CD14-positive monocyte (primary cell): ENCODE results near the gene KYAT1. TPM values are rescaled to one million over a fixed set of nuclear protein-coding genes. Genes with fewer than 3 reads are reported as not detected.

Experiments used
- DNase-seq, 3 donors: peaks; one replicate each; pipeline ENCODE4 v3.0.0-alpha.2; 2011 to 2022
- H2AFZ ChIP-seq: 2 replicates; pipeline ENCODE4 v1.6.0; 2012; ENCODE audit warnings: mild to moderate bottlenecking, low read depth, low read length, inconsistent platforms; ENCODE audit not compliant: insufficient read depth, poor library complexity, severe bottlenecking
- H3K27ac ChIP-seq, 2 donors: 1 replicate in 1 of 2; 2 replicates in 1 of 2; pipeline ENCODE4 v1.5.1; 2012 to 2013; ENCODE audit warnings: low read length in 2 of 2, control low read depth in 1 of 2, inconsistent platforms in 1 of 2, low read depth in 1 of 2, mild to moderate bottlenecking in 1 of 2
- H3K27me3 ChIP-seq, 2 donors: one replicate each; pipeline versions ENCODE4 v1.6.0 to v1.6.1; 2011 to 2013; ENCODE audit warnings: low read length in 2 of 2; ENCODE audit not compliant: control insufficient read depth in 2 of 2, insufficient read depth in 2 of 2
- H3K36me3 ChIP-seq, 2 donors: replicated peaks in 1 of 2; 1 replicate in 1 of 2; 2 replicates in 1 of 2; pipeline versions ENCODE4 v1.5.1 to v1.6.1; 2012 to 2013; ENCODE audit warnings: low read length in 2 of 2, control low read depth in 1 of 2, inconsistent platforms in 1 of 2, mild to moderate bottlenecking in 1 of 2; ENCODE audit not compliant: insufficient read depth in 2 of 2, control insufficient read depth in 1 of 2
- H3K4me1 ChIP-seq, 2 donors: 1 replicate in 1 of 2; 2 replicates in 1 of 2; pipeline versions ENCODE4 v1.5.1 to v1.6.1; 2012 to 2013; ENCODE audit warnings: low read length in 2 of 2, control low read depth in 1 of 2, inconsistent platforms in 1 of 2, mild to moderate bottlenecking in 1 of 2, moderate library complexity in 1 of 2; ENCODE audit not compliant: insufficient read depth in 2 of 2, control insufficient read depth in 1 of 2
- H3K4me2 ChIP-seq: replicated peaks from 2 replicates; pipeline ENCODE3; 2012; ENCODE audit warnings: low read length, moderate library complexity, mild to moderate bottlenecking; ENCODE audit not compliant: poor library complexity, severe bottlenecking; ENCODE audit errors: extremely low read depth
- H3K4me3 ChIP-seq, 3 experiments: fragments of 200-600 bp in 1 of 3; sonication (generic) in 1 of 3; replicated peaks in 1 of 3; 1 replicate in 2 of 3; 2 replicates in 1 of 3; pipeline ENCODE4 v1.5.1; 2011 to 2013; ENCODE audit warnings: low read length in 3 of 3, mild to moderate bottlenecking in 3 of 3, control low read depth in 2 of 3, low read depth in 2 of 3, inconsistent platforms in 1 of 3, moderate library complexity in 1 of 3
- H3K79me2 ChIP-seq: 2 replicates; pipeline ENCODE4 v1.6.0; 2012; ENCODE audit warnings: mild to moderate bottlenecking, control low read depth, inconsistent platforms, low read length, moderate library complexity; ENCODE audit not compliant: insufficient read depth
- H3K9ac ChIP-seq: 2 replicates; pipeline ENCODE4 v1.6.0; 2017; ENCODE audit warnings: low read length, mild to moderate bottlenecking; ENCODE audit not compliant: insufficient read depth, poor library complexity, severe bottlenecking
- H3K9me3 ChIP-seq, 2 donors: replicated peaks in 1 of 2; 1 replicate in 1 of 2; 2 replicates in 1 of 2; pipeline versions ENCODE4 v1.5.1 to v1.6.1; 2012 to 2013; ENCODE audit warnings: low read length in 2 of 2, control low read depth in 1 of 2; ENCODE audit not compliant: control insufficient read depth in 1 of 2, insufficient read depth in 1 of 2
- H4K20me1 ChIP-seq: 2 replicates; pipeline ENCODE4 v1.6.0; 2012; ENCODE audit warnings: mild to moderate bottlenecking, low read length, control low read depth, moderate library complexity; ENCODE audit not compliant: insufficient read depth
- H3K27ac Mint-ChIP-seq, 7 donors: one replicate each; pipeline ENCODE4 v1.8.0; 2020; ENCODE audit warnings: mild to moderate bottlenecking in 7 of 7, mixed read lengths in 7 of 7, moderate library complexity in 6 of 7, inconsistent platforms in 2 of 7
- H3K27me3 Mint-ChIP-seq, 3 donors: one replicate each; pipeline ENCODE4 v1.8.0; 2021 to 2022; ENCODE audit warnings: low read depth in 3 of 3, mild to moderate bottlenecking in 3 of 3, mixed read lengths in 3 of 3, moderate library complexity in 3 of 3, inconsistent platforms in 1 of 3
- H3K36me3 Mint-ChIP-seq, 2 donors: one replicate each; pipeline ENCODE4 v1.8.0; 2020; ENCODE audit warnings: mixed read lengths in 2 of 2, inconsistent platforms in 1 of 2, mild to moderate bottlenecking in 1 of 2
- H3K4me1 Mint-ChIP-seq: one replicate; pipeline ENCODE4 v1.8.0; 2020; ENCODE audit warnings: mild to moderate bottlenecking, mixed read lengths
- H3K4me3 Mint-ChIP-seq, 2 donors: one replicate each; pipeline ENCODE4 v1.8.0; 2020; ENCODE audit warnings: mild to moderate bottlenecking in 2 of 2, mixed read lengths in 2 of 2, moderate library complexity in 1 of 2
- H3K9me3 Mint-ChIP-seq, 7 donors: one replicate each; pipeline ENCODE4 v1.8.0; 2020 to 2022; ENCODE audit warnings: mixed read lengths in 7 of 7, mild to moderate bottlenecking in 6 of 7, moderate library complexity in 6 of 7, inconsistent platforms in 2 of 7
- CTCF ChIP-seq: fragments of 200-600 bp; IDR thresholded peaks from one replicate; pipeline ENCODE4 v1.8.0; 2022; ENCODE audit warnings: antibody characterized with exemption, mild to moderate bottlenecking
- WGBS: methylation state at CpG from one replicate; pipeline ENCODE4 v1.1.5; 2013; ENCODE audit warnings: missing lambda C conversion rate; ENCODE audit not compliant: insufficient coverage; 5-methylcytosine and 5-hydroxymethylcytosine counted together
- intact Hi-C, 2 donors: fragments of 100-400 bp; cut with micrococcal nuclease; formaldehyde crosslinking; loops; one replicate each; pipeline versions ENCODE4 v1.15.0 to v1.15.1; 2023
- polyA plus RNA-seq, 3 donors: library from polyadenylated mRNA; depleted of rRNA in 1 of 3; unstranded in 2 of 3; stranded (reverse) in 1 of 3; fragments of 300-500 nt in 2 of 3; fragments of >200 nt in 1 of 3; fragmentation: Illumina TruSeq in 2 of 3; gene quantifications; 1 replicate in 2 of 3; 2 replicates in 1 of 3; pipeline ENCODE4 v1.2.3, GENCODE V29; 2012 to 2021

KYAT1 gene
- polyA plus RNA-seq, 3 donors = 2.4 to 4.5 (median 3.6) TPM

GRCh38 chr9:128893354-128893753, 11.6 kb upstream of the KYAT1 start:
- peaks cover 28 to 79% of the 10 kb centered on the region in 2 donors for H3K36me3 ChIP-seq
- no peak for DNase-seq
- Mint-ChIP-seq H3K9me3 (peaks cover 0 to 3% (median 0%) of the 10 kb centered on the region in 7 donors), H3K27me3 (peaks cover 0 to 2% (median 0%) of the 10 kb centered on the region in 3 donors), H3K4me1 (peaks cover 3% of the 10 kb centered on the region), H3K4me3 (no peak overlapping the region), H3K27ac (peak overlapping the region in 3 of 7 donors; percentile 24 to 68 (median 42)), H3K36me3 (peaks cover 37 to 81% of the 10 kb centered on the region in 2 donors)
- intact Hi-C loops = no loop called here
- H2AFZ ChIP-seq = no peak overlapping the region
- H4K20me1 ChIP-seq = peaks cover 6% of the 10 kb centered on the region
- no CpG with 5 or more reads among the region's 8 CpGs for WGBS
- no peaks in the 10 kb centered on the region for H3K27me3 ChIP-seq
- no peak overlapping the region for H3K9ac ChIP-seq
- H3K9me3 ChIP-seq = no peaks in the 10 kb centered on the region
- no peak overlapping the region for H3K4me2 ChIP-seq
- no peak overlapping the region for H3K27ac ChIP-seq
- H3K4me3 ChIP-seq = no peak overlapping the region
- TF ChIP-seq CTCF = no peak
- peaks cover 1 to 3% of the 10 kb centered on the region in 2 donors for H3K4me1 ChIP-seq
- peaks cover 5% of the 10 kb centered on the region for H3K79me2 ChIP-seq

DNA sequence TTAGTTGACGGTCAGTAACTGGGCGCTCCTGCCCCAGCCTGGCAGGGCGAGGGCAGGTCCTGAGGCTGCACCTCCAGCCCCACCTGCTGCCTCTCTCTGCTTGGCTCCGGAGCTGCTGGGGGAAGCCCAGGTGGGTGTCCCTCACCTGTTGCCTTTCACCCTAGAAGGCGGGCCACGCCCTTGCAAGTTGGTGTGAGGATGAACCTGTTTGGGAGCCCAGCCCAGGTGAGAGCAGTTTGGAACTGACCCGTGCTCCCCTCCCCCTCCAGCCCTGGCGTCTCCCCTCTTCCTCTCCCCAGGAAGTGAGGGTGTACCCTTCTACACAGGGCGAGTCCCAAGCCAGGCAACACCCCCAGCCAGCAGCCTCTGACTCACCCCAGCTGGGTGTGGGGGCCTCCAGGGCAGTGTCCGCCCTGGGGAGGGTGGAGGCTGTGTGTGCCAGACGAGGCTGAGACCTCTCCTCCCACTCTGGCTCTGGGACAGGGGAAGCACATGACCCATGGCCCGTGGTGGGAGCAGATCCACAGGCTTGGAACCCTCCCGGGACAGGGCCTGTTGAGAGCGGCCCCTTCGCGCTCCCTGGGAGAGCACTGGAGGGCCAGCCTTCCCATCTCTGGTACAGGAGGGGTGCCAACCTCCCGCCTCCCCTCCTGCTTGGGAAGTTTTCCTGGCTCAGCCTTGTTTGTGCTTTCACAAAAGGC, 10.6 kb upstream of the KYAT1 start:
- TF ChIP-seq CTCF = no peak
- Histone ChIP-seq H4K20me1 (peaks cover 9% of the 10 kb centered on the region), H3K27me3 (no peaks in the 10 kb centered on the region), H3K79me2 (peaks cover 9% of the 10 kb centered on the region), H2AFZ (no peak overlapping the region), H3K4me3 (no peak overlapping the region), H3K9me3 (no peaks in the 10 kb centered on the region), H3K27ac (no peak overlapping the region), H3K4me1 (no peaks in the 10 kb centered on the region), H3K36me3 (peaks cover 32 to 81% of the 10 kb centered on the region in 2 donors), H3K9ac (no peak overlapping the region), H3K4me2 (no peak overlapping the region)
- peaks cover 44 to 81% of the 10 kb centered on the region in 2 donors for H3K36me3 Mint-ChIP-seq
- no peak for DNase-seq
- H3K4me3 Mint-ChIP-seq = no peak overlapping the region
- H3K27ac Mint-ChIP-seq = peak overlapping the region in 2 of 7 donors; percentile 25 to 63
- peaks cover 0 to 2% (median 0%) of the 10 kb centered on the region in 3 donors for H3K27me3 Mint-ChIP-seq
- WGBS = 84% methylated on average over 11 of the region's 17 CpGs
- intact Hi-C loops = no loop called here
- H3K4me1 Mint-ChIP-seq = no peaks in the 10 kb centered on the region
- H3K9me3 Mint-ChIP-seq = peaks cover 0 to 3% (median 0%) of the 10 kb centered on the region in 7 donors
